ENCODE results near the gene CD86.
A peak's percentile ranks its signal among the peaks of the same experiment; 100 is the strongest.

Gene CD86

DNA sequence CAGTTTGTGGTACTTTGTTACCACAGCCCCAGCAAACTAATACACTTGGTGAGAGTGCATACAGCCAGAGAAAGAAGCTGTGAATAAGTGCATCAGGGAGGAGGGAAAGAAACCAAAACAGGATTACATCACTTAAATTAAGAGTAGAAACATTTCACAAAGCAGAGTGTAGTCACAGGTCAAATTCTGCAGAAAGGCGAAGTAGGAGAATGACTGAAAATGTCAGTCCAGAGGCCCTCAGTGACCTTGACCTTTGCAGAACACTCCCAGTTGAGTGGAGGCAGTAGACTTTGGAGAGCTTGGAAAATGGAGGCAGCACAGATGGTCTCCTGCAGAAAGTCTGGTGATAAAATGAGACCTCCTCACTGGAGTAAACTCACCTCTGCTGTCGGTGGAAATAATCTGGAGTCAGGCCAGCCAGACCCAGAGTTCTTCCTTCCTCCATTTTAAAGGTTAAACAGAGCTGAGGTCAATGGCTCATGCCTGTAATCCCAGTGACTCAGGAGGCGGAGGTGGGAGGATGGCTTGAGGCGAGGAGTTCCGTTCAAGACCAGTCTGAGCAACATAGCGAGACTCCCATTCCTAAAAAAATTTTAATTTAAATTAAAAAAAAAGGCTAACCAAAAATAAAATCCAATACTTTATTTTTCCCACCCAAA is 5.0 kb downstream of the CD86 start:
- no peak for DNase-seq (ENCODE audit: low spot score)

DNA sequence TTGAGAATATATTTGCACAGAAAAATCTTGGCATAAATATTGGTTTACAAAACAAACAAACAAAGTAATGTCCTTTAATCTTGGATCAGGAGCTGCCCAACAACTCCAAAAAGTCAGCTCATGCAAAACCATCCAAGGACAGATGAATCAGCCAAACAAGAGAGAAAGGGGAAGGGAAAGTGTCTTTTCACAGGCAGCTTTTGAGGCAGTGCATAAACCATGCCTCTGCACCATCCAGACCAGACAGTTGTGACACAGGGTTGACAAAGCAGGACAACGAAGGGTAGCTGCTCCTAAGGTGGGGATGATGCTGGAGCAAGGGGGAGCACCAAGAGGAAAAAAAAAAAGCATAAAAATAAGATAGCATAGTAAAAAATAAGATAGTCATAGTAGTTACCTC is 8.7 kb downstream of the CD86 start:
- no peak for DNase-seq (ENCODE audit: low spot score)

DNA sequence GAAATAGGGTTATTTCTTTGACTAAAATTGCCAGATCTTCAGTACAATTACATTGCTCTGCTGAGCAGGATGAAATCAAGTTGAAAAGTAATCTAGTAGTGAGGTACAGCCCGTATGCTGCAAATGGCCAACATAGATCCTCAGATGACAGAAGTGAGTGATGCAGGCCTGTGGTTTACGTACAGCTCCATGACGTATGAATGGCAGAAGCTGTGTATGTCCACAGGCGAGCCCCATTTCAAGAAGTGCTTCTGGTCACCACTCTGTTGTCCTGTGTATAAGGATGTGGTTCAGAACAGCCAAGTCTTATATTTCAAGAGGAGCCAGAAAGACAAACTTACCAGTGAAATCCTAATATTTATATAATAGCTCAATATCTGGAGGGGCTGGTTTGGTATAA is 9.2 kb downstream of the CD86 start:
- no peak for DNase-seq (ENCODE audit: low spot score)

DNA sequence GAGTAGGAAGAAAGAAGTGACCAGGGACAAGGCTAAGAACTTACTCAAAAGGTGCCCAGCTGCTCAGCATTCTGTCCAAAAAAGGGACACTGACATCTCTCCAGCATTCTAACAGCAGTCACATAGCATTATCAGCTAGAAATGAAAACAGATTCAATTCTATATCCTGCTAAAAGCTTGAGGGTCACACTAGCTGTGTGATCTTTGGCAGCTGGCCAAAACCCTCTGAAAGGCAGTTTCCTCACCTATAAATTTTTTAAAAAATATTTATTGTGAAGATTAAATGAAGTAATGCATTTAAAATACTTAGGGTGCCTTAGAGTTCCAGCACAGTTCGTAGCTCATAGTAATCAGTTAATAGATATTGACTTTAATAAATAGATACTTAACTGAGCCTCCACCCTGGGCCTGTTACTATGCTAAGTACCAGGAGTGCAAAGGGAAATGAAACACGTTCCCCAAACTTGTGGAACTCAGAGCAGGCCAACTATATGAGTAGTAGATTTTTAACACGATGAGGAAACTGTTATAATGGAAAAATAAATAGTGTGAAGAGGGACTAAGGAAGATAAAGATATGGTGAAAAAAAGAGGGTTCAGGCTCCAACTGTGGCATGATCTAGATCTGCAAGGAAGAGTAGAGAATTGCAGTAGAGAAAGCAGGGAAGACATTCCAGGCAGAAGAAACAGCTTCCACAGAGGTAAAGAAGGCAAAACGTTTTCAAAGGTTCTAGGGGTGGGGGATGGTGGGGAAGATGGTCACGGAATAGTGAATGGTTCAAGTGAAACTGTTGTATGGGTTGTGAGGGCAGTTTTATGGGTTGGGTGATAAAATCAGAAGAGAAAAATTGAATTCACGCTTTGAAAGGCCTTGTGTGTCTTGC is 11.4 kb downstream of the CD86 start:
- no peak for DNase-seq (ENCODE audit: low spot score)

DNA sequence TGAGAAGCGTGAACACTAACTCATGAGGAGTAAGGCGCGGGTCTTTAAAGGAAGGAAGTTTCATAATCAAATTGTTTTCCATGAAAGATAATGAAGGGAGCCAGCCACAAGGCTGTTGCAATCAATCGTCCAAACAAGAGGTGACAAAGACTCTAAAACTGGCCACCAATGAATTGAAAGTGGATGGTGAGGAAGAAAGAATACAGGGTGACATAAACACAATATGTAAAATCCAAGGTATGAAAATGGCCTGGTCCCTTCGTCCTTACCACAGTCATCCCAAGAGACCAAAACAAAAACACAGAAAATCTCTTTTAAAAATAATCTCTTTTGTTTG is 12.0 kb downstream of the CD86 start:
- DNase-seq (ENCODE audit: low spot score): no peak

DNA sequence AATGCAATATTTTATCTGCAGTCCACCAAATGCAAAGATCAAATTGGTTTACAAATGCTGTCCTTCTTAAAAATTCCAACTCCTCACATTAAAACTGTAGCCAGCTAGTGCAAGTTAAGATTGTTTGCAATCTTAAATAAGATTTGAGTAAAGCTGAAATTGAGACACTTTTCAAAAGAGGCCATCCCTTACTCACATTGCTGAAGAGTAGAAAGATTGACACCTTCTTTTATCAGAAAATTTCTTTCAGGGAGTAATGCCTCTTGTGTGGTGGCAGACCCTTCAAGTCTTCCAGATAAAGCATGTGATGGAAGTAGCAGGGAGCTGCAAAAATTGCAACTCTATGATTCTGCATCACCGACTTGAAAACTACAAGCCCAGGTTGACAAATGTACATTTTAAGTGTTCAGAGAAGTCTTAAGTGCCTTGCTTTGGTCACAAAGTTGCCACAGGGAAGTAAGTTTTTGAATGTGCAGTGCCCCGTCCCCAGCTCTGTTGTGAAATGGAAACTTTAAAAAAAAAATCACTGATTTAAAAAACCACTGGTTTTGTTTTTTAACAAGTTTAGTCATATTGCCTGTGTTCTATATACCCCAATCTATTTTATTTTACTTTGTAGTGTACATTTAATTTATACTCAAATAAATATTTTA is 12.6 kb downstream of the CD86 start:
- no peak for DNase-seq (ENCODE audit: low spot score)

DNA sequence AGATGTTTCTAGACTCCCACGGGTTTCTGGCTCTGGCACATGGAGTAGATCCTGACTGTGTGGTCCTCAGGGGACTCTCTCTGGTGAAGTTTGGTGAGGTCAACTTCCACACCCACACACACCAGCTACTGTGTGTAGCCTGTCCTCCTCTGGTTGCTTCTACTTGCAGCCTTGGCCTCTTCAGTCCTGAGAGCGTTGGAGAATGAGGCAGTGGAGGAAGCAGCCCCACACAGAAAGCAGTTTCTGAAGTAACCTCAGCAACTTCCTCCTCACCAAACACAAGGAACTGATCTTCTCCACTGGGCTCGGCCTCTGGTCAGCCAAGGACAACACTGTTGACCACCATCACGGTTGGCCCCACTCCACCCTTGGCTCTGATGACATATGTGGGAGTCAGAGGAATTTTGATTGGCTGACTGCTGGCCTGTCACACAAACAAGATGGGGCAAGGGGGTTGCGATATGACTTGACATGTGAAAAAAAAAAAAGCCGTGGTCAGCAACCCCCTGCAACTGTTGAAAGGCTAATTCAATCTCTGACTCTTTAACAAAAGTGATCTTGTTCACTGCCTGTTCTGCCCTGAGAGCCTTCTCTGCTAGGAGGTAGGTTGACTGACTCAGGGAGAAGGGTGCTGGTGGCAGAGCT is 19.6 kb downstream of the CD86 start:
- DNase-seq (ENCODE audit: low spot score): no peak

DNA sequence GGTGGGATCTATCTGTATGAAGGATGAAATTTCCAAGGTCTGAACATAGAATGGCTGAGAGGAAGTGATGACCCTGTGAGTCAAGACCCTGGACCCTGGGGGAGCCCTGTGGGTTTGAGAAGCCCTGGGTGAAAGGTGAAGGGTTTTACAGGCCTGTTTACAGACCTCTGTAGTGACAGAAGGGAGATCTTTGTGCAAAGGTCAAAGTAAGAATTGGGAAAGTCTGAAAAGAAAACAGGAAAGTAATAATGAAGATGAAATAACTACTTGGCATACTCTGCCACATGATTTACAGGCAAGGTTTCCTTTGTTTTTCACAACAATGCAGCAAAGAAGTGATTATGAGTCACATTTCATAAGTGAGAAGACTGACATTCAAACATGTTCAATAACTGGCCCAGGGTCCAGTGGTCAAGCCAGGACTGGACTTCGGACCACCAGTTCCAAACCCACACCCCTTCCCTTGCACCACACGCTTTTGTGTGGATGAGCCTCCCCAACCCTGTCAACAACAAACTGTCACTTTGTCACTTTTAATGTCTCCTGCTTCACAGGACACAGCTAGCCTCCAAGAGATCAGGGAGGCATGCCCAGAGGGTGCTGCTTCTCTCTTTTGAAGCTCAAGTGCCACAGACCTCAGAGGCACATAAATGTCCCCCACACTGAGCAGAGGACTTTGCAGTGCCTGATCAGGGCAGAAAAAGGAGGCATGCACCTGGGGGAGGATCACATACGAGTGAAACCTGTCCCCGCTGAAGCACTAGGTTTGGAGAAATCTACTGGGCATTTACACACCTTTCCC is 21.5 kb downstream of the CD86 start:
- DNase-seq (ENCODE audit: low spot score): no peak

DNA sequence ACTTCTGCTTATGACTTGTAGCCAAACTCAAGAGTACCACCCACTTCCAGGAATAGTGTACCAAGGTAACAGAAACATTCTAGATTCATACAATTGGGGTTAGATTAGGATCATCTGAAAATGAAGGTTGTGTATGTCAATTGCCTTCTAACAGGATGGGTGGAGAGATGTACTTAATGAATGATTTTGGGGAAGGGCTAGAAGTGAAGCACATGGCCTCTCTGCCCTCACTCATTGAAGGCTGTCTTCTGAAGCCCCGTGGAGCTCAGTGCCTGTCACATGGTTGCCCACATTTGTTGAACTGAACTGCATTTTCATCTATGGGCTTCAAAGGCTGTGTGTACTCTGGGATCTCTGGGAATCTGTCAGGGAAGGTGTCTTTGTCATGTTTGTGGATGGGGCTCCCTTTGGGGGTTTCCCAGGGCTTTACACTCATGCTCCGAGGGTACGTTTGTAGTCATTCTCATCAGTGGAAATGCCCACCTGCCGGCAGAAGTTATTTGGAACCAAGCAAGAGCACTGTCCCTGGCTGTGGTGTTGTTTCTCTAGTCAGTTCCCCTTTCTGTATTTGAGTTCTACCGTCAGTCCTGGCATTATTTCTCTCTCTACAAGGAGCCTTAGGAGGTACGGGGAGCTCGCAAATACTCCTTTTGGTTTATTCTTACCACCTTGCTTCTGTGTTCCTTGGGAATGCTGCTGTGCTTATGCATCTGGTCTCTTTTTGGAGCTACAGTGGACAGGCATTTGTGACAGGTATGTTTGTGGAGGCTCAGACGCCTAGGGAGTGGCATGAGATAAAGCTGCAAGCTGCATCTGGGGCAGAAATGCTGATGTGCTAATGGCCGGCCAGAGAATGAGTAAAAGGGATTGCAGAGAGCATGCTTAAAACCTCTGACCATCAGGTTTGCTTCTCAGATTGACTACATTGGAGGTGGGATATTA is 22.4 kb downstream of the CD86 start:
- no peak for DNase-seq (ENCODE audit: low spot score)

DNA sequence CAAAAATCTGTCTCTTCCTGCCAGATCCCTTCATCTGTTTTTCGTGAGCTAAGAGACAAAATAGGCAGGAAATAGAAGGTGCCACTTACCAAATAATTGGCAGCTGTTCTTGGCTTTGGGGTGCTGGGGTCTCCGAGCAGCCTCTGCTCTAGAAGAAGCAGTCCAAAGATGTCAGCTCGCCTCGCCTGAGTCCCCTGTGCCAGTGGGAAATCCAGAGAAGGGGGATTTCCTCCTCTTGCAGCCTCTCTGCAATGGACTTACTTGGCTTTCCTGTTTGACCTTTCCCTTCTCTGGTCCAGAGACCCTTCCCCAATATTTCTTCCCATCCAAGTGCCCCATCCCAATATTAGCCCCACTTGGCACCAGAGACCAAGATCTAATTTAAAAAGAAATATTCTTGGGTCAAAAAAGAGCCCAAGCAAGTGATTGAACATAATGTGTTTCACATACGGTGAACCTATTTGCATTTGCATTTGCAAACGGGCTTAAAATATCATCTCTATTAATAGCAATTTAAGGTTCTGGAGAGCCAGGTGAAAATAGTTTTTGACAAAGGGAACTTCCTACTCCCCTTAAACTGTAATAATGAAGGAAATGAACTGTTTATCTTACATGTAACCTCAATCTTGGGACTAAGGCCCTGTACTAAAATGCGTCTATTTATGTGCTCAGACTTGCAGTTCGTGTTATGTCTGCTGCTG is 23.2 kb downstream of the CD86 start:
- no peak for DNase-seq (ENCODE audit: low spot score)

DNA sequence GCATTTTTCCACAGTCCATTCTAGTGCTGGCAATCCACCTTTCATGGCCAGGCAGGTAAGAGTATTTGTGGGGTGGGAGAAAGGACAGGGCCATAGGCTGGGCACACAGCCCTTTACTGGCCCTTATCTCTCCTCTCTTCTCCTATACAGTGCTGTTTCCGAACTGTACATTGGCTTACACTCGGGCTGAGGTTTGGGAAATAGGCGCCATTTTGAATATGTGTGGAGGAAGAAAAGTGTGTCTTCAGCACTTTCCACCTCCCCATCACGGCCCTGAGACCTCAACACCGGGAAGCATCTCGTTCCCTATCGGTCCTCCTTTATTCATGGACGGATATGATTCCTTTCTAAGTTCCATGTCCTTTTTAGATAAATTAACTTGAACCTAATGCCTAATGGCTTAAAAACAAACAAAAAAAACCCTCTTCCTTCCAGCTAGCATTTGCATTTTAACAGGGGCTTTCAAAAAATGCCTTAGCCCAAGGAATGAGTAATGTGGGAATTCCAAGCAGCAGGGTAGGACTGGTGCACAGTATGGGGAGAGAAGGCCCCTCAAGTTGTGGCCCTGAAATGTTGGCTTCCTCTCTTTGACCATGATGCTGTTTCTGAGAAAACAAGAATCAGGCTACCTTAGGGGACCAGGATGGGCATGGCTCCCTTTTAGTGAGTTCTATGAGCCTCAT is 24.5 kb downstream of the CD86 start:
- DNase-seq (ENCODE audit: low spot score): no peak

DNA sequence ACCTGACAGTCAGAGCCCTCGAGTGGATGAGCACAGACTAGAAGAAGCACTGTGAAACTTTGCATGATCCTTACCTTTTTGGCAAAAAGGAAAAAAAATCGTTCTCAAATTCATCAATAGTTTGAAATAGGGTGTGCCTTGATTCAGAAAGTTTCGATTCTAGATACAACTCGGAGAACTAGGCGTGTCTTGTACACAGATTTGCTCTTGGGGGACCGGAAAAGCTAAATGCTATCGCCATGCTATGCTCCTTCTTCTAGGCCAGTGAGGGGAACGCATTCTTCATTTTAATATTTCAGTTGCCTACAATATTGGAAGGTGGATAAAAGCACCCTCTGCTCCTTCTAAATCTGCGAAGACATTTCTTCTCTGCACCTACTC is 25.0 kb downstream of the CD86 start:
- no peak for DNase-seq (ENCODE audit: low spot score)

DNA sequence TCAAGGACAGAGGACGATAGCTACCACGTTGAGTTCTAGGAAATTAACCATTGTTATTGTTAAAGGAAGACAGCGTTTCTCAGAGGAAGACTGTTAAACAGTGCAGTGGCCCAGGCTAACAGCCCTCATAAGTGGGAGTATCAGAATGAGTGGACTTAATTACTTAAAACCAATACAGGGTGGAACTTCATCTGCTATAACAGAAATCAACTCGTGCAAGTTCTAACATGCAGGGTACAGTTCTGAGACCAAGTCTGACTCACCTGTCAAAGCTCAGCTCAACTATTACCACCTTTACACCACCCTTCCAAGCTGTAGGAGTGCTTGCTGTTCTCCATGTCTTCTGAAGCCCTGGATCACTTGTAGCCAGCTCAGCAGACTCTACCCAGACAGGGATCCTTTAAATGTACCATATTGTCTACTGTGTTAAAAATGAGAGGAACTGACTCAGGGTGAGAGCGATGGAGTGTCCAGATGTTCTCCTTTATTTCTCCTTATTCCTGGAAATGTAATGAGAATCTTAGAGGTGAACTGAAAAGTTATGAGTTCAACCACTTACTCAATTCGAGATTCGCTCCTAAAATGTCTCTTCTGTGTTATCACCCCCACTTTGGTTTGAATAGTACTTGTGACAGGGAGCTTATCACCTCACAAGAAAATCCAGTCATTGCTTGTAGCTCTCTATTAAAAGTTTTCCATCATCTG is 26.5 kb downstream of the CD86 start:
- no peak for DNase-seq (ENCODE audit: low spot score)

DNA sequence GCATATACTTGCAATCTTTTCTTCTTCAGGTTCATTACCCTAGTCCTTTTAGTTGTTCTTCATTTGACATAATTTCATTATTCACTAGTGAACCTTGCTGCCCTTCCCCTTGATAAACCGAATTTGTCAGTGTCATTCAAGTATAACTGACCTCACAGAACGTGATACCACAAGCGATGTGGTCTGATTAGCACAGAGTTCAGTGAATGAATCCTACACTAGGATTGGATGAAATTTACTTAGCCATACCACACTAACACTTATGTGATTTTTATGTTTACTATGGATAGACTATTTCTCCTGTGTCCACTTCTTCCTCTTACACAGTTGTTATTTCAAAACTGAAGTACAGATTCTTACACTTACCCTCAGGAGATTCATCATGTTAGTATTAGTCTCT is 27.2 kb downstream of the CD86 start:
- no peak for DNase-seq (ENCODE audit: low spot score)

DNA sequence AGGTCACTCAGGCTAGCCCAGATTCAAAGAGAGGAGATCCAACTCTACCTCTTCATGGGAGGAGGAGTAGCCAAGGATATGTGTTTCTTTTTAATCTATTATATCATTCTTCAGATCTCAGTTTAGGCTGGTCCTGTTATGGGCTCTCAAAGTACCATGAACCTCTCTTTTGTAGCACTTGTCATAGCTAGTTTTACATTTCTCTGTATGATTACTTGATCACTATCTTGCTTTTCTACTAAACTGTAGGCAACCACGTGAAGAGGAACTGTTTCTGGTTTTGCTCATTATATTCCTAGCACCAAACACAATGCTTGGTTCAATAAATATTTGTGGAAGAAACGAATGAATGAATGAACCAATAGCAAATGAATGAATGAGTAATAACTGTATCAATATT is 29.6 kb downstream of the CD86 start:
- DNase-seq (ENCODE audit: low spot score): no peak

DNA sequence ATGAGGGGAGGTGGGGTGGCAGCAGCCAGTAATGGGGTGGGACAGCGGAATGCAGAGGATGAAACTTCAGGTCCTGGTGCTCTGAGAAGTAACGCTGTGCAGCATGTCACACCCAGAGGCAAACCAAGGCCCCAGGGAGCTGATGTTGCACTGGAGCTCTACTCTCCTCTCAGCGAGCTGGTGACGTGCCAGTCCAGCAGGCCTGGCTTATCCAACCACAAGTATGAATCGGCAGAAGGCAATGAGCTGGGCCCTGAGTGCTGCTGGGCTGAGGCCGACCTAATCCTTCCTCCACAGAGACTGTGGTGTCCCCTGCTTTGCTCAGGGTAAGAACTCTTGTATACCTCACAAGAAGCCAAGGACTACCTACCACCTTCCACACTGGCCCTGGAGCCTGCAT is 30.5 kb downstream of the CD86 start:
- DNase-seq (ENCODE audit: low spot score): peak; percentile 49

DNA sequence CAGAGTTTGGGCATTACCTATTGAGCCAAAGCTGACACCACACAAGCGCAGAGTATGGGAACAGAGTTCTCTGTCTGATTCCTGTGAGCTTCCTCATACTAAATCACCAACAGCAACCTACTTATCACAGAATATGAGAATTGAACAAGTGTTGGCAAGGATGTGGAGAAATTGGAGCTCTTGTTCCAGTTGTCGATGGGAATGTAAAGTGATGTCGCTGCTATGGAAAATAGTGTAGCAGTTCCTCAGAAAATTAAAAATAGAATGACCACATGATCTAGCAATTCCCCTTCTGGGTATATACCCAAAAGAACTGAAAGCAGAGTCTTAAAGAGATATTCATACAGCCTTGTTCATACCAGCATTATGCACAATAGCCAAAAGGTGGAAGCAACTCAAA is 33.4 kb downstream of the CD86 start:
- DNase-seq (ENCODE audit: low spot score): no peak

DNA sequence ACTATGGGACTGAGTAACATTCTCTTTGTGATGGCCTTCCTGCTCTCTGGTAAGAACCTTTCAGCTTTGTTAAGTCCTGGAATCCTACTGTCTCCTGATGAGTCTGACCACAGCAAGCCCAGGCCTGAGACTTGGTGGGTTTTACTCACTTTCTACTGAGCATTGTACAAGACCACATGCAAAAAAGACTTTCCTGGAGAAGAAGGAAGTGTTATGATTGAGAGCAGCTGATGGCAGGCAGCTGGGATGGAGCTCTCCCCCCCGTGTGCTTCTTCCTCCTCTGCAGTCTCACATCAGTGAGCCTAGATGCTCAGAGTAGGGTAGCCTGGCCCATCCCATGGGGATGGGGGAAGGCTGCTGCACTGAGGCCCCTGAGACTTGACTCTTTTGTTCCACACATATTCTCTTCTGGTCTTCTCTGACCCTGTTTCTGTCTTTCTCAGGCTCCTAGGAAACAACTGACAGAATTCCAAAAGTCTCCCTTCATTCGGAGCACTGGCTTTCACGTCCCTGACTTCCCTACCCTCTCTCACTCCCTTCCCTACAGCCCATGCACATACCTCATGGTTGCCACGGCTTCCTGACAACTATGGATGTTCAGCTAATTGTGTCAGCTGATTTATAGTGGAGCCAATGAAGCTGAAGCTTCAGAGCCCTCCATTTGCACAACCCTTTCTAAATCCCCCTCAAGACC is 36.6 kb downstream of the CD86 start:
- no peak for DNase-seq (ENCODE audit: low spot score)
